GM12878 (cell line): Measurements from ENCODE around the gene SVOP. TPM values are rescaled to one million over a fixed set of nuclear protein-coding genes. Genes with fewer than 3 reads are reported as not detected.

Experiments
- ATAC-seq: fragments of 200-7000 bp; cut with Tn5 transposase; 3 replicates; pipeline ENCODE4 v1.9.1; 2020; ENCODE audit warnings: mild to moderate bottlenecking, moderate library complexity
- BruUV-seq: library from RNA; stranded (reverse); fragments of 400-500 nt; replicated peaks from 2 replicates; lab custom pipeline; 2021; lab: Mats Ljungman, UMichigan
- CTCF ChIA-PET: fragments of 300-600 bp; sonication (Branson Sonifier 250); formaldehyde crosslinking; extraction: SDS; loops from one replicate; lab custom pipeline; 2021; ENCODE audit warnings: inconsistent platforms; lab: Yijun Ruan, JAX
- POLR2A ChIA-PET: fragments of 350-600 bp; formaldehyde crosslinking; extraction: SDS; loops from one replicate; lab custom pipeline; 2021; ENCODE audit warnings: inconsistent platforms; lab: Charles Lee
- RAD21 ChIA-PET: fragments of 300-600 bp; sonication (Branson Sonifier 250); formaldehyde crosslinking; loops from one replicate; lab custom pipeline; 2023; ENCODE audit warnings: antibody characterized with exemption; ENCODE audit not compliant: unreplicated experiment; lab: Charles Lee
- SMC1A ChIA-PET: fragments of 300-600 bp; sonication (Branson Sonifier 250); formaldehyde crosslinking; loops from one replicate; lab custom pipeline; 2023; ENCODE audit not compliant: unreplicated experiment, uncharacterized antibody; lab: Charles Lee
- DNase-seq: peaks from one replicate; pipeline ENCODE4 v3.0.0-alpha.2; 2011; ENCODE audit warnings: low read depth, low spot score
- FAIRE-seq: peaks from 3 replicates; lab custom pipeline; 2011; peaks lifted over from hg19 to GRCh38; lab: Jason Lieb, UNC
- H2AFZ ChIP-seq: 2 replicates; pipeline ENCODE4 v1.6.0; 2011; ENCODE audit warnings: low read depth, low read length, control low read depth; ENCODE audit not compliant: control insufficient read depth
- H3K27ac ChIP-seq: 2 replicates; pipeline ENCODE4 v1.5.1; 2011; ENCODE audit warnings: control low read depth; ENCODE audit not compliant: control insufficient read depth, insufficient read depth
- H3K27me3 ChIP-seq, 2 experiments: replicated peaks in 1 of 2; 2 replicates each; pipeline versions ENCODE4 v1.6.0 to v1.6.1; 2011; ENCODE audit warnings: low read length in 1 of 2; ENCODE audit not compliant: control insufficient read depth in 2 of 2, insufficient read depth in 2 of 2
- H3K36me3 ChIP-seq, 2 experiments: 2 replicates each; pipeline ENCODE4 v1.5.1; 2011; ENCODE audit warnings: low read length in 1 of 2; ENCODE audit not compliant: control insufficient read depth in 2 of 2, insufficient read depth in 2 of 2
- H3K4me1 ChIP-seq: 2 replicates; pipeline ENCODE4 v1.6.1; 2011; ENCODE audit warnings: mild to moderate bottlenecking, low read length, moderate library complexity, mixed read lengths; ENCODE audit not compliant: control insufficient read depth, insufficient read depth
- H3K4me2 ChIP-seq: 2 replicates; pipeline ENCODE4 v1.6.0; 2011; ENCODE audit warnings: control low read depth; ENCODE audit not compliant: control insufficient read depth, insufficient read depth
- H3K4me3 ChIP-seq: fragments of 200-600 bp; sonication (generic); 2 replicates; pipeline ENCODE4 v1.5.1; 2016
- H3K79me2 ChIP-seq: 2 replicates; pipeline ENCODE4 v1.6.0; 2011; ENCODE audit warnings: low read length; ENCODE audit not compliant: control insufficient read depth, insufficient read depth
- H3K9ac ChIP-seq: 2 replicates; pipeline ENCODE4 v1.8.0; 2011; ENCODE audit warnings: low read length, control low read depth, mixed read lengths; ENCODE audit not compliant: control insufficient read depth, insufficient read depth
- H3K9me3 ChIP-seq: replicated peaks from 3 replicates; pipeline ENCODE4 v1.5.1; 2011; ENCODE audit warnings: mild to moderate bottlenecking, low read length; ENCODE audit not compliant: control insufficient read depth, insufficient read depth
- H4K20me1 ChIP-seq: 2 replicates; pipeline ENCODE4 v1.6.0; 2011; ENCODE audit not compliant: control insufficient read depth, insufficient read depth
- CBX3 ChIP-seq: fragments of 200-600 bp; sonication (generic); IDR thresholded peaks from 2 replicates; pipeline ENCODE4 v1.6.1; 2016; ENCODE audit warnings: low read depth, borderline replicate concordance
- MYB ChIP-seq: fragments of 150-350 bp; IDR thresholded peaks from 2 replicates; pipeline ENCODE4 v1.6.1; 2014; ENCODE audit warnings: mild to moderate bottlenecking, low read depth, low read length, borderline replicate concordance
- NBN ChIP-seq: fragments of 450-650 bp; IDR thresholded peaks from 2 replicates; pipeline ENCODE4 v1.6.1; 2016
- NFYA ChIP-seq: IDR thresholded peaks from 2 replicates; pipeline ENCODE4 v1.6.1; 2011; ENCODE audit warnings: low read depth, mild to moderate bottlenecking, low read length, improper control_type of control experiment, borderline replicate concordance
- NFYB ChIP-seq: IDR thresholded peaks from 2 replicates; pipeline ENCODE4 v1.6.1; 2011; ENCODE audit warnings: low read depth, mild to moderate bottlenecking, low read length, improper control_type of control experiment, moderate library complexity; ENCODE audit not compliant: insufficient read depth
- RCOR1 ChIP-seq: conservative IDR thresholded peaks from 2 replicates; pipeline ENCODE4 v1.6.1; 2012; ENCODE audit warnings: low read depth, low read length, improper control_type of control experiment
- TCF12 ChIP-seq: IDR thresholded peaks from 2 replicates; pipeline ENCODE4 v1.6.1; 2011; ENCODE audit warnings: low read depth, mild to moderate bottlenecking, low read length
- ZZZ3 ChIP-seq: IDR thresholded peaks from 2 replicates; pipeline ENCODE4 v1.6.1; 2011; ENCODE audit warnings: low read depth; ENCODE audit not compliant: control insufficient read depth, insufficient read length
- WGBS: methylation state at CpG from one replicate; pipeline ENCODE4 v1.1.6; 2016; ENCODE audit warnings: low lambda C conversion rate; ENCODE audit not compliant: insufficient replicate concordance, insufficient coverage; ENCODE audit errors: missing lambda C conversion rate; 5-methylcytosine and 5-hydroxymethylcytosine counted together
- in situ Hi-C: fragments of 300-500 bp; cut with MboI; formaldehyde crosslinking; loops from 9 replicates; pipeline ENCODE4 v1.14.3; 2018; ENCODE audit warnings: mixed read lengths
- intact Hi-C: fragments of 100-400 bp; cut with micrococcal nuclease; formaldehyde crosslinking; loops from one replicate; pipeline ENCODE4 v1.14.2; 2022; ENCODE audit not compliant: unreplicated experiment
- polyA plus RNA-seq, 11 experiments: library from polyadenylated mRNA; depleted of rRNA in 4 of 11; unstranded in 6 of 11; stranded (reverse) in 5 of 11; fragments of >200 nt; fragmentation: Nextera tagmentation in 4 of 11; fragmentation: Illumina TruSeq in 1 of 11; extraction: Ambion mirVana in 4 of 11; extraction: Trizol in 1 of 11; gene quantifications; 1 replicate in 1 of 11; 2 replicates in 10 of 11; pipeline versions ENCODE4 v1.2.1 to v1.2.3, GENCODE V29; 2011 to 2016; ENCODE audit warnings: inconsistent platforms in 2 of 11, missing spikeins in 2 of 11, low read depth in 1 of 11
- total RNA-seq, 4 experiments: library from RNA; depleted of rRNA in 3 of 4; stranded (reverse); fragments of >200 nt in 3 of 4; fragmentation: Illumina TruSeq in 1 of 4; extraction: Trizol in 1 of 4; gene quantifications; 2 replicates each; pipeline versions ENCODE4 v1.2.1 to v1.2.3, GENCODE V29; 2013 to 2021
- TF ChIP-seq, protein P1 (sequence below): IDR thresholded peaks from 2 replicates; pipeline ENCODE4 v1.6.1; 2012; ENCODE audit warnings: low read length, inconsistent platforms
- TF ChIP-seq, protein P2 (sequence below): IDR thresholded peaks from 2 replicates; pipeline ENCODE4 v1.6.1; 2012; ENCODE audit warnings: low read depth, low read length, improper control_type of control experiment
- TF ChIP-seq, protein P3 (sequence below): fragments of 450-650 bp; IDR thresholded peaks from 2 replicates; pipeline ENCODE4 v1.6.1; 2017; ENCODE audit warnings: mild to moderate bottlenecking, moderate library complexity
- TF ChIP-seq, protein P4 (sequence below): IDR thresholded peaks from 2 replicates; pipeline ENCODE4 v1.6.1; 2012; ENCODE audit warnings: improper control_type of control experiment, low read depth, low read length; ENCODE audit not compliant: insufficient replicate concordance

Gene SVOP
- total and polyA plus RNA-seq, 10 of the 15 experiments (the other 5 are each of a cell fraction or from before 2014, with no cell fraction given), result under 0.01 TPM; not detected in 9

DNA sequence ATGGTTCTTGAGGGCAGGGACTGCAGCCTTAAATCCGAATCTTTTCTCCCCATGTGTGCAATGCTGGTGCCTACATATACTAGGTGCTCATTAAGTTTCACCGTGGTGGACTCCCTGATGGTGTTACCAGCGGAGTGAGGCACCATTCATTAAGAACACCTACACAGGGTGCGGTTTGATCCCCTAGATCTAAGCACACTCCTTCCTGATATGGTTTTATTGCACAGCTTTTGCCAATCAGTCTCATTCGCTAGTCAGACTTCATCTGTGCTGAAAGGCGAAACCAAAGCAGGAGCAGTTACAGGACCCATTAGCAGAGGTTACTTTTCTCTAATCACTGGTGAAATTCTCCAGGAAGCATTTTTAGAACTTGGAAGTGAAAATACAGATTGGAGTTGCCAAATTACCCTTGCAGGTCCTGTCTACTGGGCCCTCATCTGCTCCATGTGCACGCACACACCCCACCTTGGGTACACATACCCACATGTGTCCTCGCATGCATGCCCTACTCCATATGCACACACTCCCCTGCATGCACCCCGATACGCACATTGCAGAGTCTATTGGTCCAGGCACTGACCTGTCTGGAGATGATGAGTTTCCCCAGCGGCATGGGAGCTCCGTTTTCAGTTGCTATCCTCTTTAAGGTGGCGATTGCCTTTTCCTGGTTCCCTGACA lies 82.5 kb downstream of the SVOP start:
- H3K36me3 ChIP-seq, result no peaks in the 10 kb centered on the region
- no peaks in the 10 kb centered on the region; the same call in 2 of the 3 replicates for H3K9me3 ChIP-seq
- H3K79me2 ChIP-seq, result no peaks in the 10 kb centered on the region
- H4K20me1 ChIP-seq, result no peaks in the 10 kb centered on the region
- no peak for ATAC-seq
- intact Hi-C loops, result no loop called here
- ChIA-PET POLR2A (no interaction called here), CTCF (no interaction called here), RAD21 (no interaction called here), SMC1A (no interaction called here)
- in situ Hi-C loops, result no loop called here
- WGBS, result 49% methylated on average over 13 of the region's 13 CpGs
- no peak for FAIRE-seq
- peaks cover 20% of the 10 kb centered on the region for H3K4me1 ChIP-seq
- DNase-seq, result no peak
- no peak overlapping the region for H3K9ac ChIP-seq
- no peak overlapping the region for H3K4me2 ChIP-seq
- no TSS peak for BruUV-seq
- H3K4me3 ChIP-seq, result no peak overlapping the region
- no peak overlapping the region for H2AFZ ChIP-seq
- H3K27ac ChIP-seq, result no peak overlapping the region
- H3K27me3 ChIP-seq, result no peaks in the 10 kb centered on the region; a peak in 2 of 4 replicates
- TF ChIP-seq ZZZ3 (no peak), RCOR1 (no peak), NFYB (no peak), NBN (no peak), TCF12 (no peak), MYB (no peak), CBX3 (no peak), NFYA (no peak)
- TF ChIP-seq, protein P1, sequence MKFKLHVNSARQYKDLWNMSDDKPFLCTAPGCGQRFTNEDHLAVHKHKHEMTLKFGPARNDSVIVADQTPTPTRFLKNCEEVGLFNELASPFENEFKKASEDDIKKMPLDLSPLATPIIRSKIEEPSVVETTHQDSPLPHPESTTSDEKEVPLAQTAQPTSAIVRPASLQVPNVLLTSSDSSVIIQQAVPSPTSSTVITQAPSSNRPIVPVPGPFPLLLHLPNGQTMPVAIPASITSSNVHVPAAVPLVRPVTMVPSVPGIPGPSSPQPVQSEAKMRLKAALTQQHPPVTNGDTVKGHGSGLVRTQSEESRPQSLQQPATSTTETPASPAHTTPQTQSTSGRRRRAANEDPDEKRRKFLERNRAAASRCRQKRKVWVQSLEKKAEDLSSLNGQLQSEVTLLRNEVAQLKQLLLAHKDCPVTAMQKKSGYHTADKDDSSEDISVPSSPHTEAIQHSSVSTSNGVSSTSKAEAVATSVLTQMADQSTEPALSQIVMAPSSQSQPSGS, result no peak
- TF ChIP-seq, protein P2, sequence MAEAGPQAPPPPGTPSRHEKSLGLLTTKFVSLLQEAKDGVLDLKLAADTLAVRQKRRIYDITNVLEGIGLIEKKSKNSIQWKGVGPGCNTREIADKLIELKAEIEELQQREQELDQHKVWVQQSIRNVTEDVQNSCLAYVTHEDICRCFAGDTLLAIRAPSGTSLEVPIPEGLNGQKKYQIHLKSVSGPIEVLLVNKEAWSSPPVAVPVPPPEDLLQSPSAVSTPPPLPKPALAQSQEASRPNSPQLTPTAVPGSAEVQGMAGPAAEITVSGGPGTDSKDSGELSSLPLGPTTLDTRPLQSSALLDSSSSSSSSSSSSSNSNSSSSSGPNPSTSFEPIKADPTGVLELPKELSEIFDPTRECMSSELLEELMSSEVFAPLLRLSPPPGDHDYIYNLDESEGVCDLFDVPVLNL, result no peak
- TF ChIP-seq, protein P3, sequence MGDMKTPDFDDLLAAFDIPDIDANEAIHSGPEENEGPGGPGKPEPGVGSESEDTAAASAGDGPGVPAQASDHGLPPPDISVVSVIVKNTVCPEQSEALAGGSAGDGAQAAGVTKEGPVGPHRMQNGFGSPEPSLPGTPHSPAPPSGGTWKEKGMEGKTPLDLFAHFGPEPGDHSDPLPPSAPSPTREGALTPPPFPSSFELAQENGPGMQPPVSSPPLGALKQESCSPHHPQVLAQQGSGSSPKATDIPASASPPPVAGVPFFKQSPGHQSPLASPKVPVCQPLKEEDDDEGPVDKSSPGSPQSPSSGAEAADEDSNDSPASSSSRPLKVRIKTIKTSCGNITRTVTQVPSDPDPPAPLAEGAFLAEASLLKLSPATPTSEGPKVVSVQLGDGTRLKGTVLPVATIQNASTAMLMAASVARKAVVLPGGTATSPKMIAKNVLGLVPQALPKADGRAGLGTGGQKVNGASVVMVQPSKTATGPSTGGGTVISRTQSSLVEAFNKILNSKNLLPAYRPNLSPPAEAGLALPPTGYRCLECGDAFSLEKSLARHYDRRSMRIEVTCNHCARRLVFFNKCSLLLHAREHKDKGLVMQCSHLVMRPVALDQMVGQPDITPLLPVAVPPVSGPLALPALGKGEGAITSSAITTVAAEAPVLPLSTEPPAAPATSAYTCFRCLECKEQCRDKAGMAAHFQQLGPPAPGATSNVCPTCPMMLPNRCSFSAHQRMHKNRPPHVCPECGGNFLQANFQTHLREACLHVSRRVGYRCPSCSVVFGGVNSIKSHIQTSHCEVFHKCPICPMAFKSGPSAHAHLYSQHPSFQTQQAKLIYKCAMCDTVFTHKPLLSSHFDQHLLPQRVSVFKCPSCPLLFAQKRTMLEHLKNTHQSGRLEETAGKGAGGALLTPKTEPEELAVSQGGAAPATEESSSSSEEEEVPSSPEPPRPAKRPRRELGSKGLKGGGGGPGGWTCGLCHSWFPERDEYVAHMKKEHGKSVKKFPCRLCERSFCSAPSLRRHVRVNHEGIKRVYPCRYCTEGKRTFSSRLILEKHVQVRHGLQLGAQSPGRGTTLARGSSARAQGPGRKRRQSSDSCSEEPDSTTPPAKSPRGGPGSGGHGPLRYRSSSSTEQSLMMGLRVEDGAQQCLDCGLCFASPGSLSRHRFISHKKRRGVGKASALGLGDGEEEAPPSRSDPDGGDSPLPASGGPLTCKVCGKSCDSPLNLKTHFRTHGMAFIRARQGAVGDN, result no peak
- TF ChIP-seq, protein P4, sequence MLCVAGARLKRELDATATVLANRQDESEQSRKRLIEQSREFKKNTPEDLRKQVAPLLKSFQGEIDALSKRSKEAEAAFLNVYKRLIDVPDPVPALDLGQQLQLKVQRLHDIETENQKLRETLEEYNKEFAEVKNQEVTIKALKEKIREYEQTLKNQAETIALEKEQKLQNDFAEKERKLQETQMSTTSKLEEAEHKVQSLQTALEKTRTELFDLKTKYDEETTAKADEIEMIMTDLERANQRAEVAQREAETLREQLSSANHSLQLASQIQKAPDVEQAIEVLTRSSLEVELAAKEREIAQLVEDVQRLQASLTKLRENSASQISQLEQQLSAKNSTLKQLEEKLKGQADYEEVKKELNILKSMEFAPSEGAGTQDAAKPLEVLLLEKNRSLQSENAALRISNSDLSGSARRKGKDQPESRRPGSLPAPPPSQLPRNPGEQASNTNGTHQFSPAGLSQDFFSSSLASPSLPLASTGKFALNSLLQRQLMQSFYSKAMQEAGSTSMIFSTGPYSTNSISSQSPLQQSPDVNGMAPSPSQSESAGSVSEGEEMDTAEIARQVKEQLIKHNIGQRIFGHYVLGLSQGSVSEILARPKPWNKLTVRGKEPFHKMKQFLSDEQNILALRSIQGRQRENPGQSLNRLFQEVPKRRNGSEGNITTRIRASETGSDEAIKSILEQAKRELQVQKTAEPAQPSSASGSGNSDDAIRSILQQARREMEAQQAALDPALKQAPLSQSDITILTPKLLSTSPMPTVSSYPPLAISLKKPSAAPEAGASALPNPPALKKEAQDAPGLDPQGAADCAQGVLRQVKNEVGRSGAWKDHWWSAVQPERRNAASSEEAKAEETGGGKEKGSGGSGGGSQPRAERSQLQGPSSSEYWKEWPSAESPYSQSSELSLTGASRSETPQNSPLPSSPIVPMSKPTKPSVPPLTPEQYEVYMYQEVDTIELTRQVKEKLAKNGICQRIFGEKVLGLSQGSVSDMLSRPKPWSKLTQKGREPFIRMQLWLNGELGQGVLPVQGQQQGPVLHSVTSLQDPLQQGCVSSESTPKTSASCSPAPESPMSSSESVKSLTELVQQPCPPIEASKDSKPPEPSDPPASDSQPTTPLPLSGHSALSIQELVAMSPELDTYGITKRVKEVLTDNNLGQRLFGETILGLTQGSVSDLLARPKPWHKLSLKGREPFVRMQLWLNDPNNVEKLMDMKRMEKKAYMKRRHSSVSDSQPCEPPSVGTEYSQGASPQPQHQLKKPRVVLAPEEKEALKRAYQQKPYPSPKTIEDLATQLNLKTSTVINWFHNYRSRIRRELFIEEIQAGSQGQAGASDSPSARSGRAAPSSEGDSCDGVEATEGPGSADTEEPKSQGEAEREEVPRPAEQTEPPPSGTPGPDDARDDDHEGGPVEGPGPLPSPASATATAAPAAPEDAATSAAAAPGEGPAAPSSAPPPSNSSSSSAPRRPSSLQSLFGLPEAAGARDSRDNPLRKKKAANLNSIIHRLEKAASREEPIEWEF, result no peak
